HG02763 (cell line): ENCODE data around the gene ODC1.
"Not testable (repeated sequence)": the region's sequence is repeated elsewhere in the genome, so short reads cannot be mapped to it uniquely, and the experiment has no call there.

Experiments
- ATAC-seq: cut with Tn5 transposase; IDR thresholded peaks from one replicate; pipeline ENCODE4 v1.9.1; 2021; ENCODE audit warnings: mild to moderate bottlenecking, moderate library complexity; ENCODE audit not compliant: unreplicated experiment

ODC1 gene

DNA sequence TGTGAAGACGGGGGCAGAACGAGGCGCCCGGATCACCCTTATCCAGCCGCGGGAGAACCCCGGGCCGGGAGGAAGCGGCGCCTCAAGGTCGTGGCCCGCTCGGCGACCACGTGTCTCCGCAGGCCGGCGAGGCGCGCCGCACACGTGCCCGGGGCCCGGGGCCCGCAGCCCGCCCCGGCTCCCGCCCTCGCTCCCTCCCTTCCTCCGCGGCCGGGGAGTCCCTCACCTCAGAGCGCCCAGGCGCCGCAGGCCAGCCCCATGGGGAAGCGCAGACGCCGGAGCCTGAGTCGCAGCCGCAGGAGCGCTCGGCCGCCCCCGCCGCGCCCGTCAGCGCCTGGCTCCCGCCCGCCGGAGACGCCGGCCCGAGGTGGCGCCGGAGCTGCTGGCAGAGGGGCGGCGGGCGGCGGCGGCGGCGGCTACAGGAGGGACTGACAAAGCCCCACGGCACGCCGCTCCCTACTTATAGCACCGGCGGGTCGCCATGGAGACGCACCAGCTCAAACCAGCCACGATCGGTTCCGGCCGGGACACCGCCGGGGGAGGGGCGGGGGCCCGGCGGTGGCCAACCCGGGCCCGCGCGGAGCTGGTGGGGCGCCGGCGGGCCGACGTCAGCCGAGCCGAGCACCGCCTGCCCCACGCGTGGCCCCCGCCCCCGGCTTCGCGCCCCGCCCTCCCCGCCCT is at the start of gene ODC1:
TSS of gene ODC1 (minus strand) at position 433 of the 681 bp plus-strand sequence. CDS start 3,295 bp downstream, outside the sequence.
- peak; percentile 74 for ATAC-seq

DNA sequence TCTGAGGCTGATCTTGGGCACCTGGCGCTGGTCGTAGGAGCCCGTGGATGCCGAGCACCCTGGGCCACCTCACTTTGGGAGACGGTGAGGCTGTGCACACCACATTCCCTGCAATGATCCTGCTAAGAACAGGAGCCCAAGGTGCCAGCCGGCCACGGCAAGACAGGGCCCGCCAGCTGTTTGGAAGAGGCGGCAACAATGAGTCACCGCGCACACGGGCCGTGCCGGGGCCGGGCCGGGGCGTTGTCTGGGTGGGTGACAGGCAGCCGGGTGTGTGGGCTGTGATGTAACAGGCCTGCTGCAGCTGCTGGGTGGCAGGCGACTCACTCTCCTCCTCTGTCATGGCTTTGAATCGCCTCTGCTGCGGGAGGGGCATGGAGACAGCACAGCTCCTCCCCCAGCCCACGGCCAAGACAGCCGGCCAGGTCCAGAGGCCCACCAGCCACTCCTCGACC is 49.7 kb upstream of the ODC1 start:
- ATAC-seq, result no peak

- no peak for ATAC-seq
Measured at GRCh38 chr2:10495988-10496313, 47.8 kb upstream of the ODC1 start.

DNA sequence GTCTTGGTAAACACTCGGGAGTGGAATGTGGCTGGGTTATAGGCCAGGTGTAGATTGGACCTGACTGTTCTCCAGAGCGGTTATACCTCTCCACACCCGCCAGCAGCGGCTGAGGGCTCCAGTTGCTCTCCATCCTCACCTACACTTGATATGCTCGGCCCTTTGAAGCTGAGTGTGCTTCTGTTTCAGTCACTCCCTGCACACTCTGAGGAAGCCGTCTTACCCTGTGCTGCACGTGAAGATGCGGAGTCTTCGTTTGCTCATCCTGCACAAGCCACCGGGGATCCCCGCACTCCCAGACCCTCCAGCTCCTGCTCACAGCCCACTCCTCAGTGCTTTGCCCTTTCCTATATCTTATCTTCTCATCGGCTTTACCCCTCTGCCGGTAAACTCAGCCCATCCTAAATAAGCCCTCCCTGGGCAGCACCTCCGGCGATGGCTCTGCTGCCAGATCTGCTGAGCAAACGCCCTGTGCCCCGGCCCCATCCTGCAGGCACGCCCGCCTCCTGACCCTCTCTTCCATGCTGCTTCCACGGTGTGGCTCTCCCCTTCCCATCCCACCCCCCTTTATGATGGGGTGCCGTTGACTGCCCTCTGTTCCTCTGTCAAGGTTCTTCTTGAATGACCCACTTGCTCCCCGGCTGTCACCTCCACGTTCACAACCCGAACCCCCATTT is 47.3 kb upstream of the ODC1 start:
- ATAC-seq, result no peak

- ATAC-seq, result no peak
Measured at GRCh38 chr2:10494351-10495066, 46.4 kb upstream of the ODC1 start.

GRCh38 chr2:10493634-10494281 is 45.6 kb upstream of the ODC1 start:
- peak; percentile 89 for ATAC-seq

GRCh38 chr2:10493075-10493633 is 45.0 kb upstream of the ODC1 start:
- ATAC-seq, result no peak

DNA sequence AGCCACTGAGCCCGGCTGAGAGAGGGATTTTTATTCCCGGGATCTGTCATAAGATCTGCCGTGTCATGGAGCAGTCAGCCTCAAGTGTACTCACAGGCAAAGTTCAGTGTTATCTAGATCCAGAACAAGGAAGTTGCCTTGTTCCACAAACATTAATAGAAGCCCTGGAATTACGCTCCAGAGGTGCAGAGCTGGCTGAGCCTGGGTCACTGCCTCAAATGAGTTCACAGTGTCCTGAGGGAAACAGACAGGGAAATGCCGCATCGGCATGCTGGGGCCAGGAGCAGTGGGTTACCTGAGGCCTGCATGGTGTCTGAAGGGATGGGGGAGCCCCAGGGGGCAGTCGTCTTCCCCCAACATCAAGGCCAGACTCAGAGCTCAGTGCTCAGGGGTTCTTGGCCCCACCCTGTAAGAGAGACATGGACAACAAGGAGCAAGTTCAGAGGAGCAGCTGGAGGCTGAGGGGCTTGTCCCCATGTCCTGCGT is 42.7 kb upstream of the ODC1 start:
- no peak for ATAC-seq

GRCh38 chr2:10489842-10490555 is 41.9 kb upstream of the ODC1 start:
- no peak for ATAC-seq

DNA sequence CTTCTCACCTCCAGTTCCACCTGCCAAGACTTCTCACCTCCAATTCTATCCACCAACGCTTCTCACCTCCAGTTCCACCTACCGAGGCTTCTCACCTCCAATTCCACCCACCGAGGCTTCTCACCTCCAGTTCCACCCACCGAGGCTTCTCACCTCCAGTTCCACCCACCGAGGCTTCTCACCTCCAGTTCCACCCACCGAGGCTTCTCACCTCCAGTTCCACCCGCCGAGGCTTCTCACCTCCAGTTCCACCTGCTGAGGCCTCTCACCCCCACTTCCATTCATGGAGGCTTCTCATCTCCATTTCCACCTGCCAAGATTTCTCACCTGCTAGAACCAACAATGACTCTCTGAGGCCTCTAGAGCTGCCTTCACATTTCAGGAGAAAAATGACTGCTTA is 40.0 kb upstream of the ODC1 start:
- not testable (repeated sequence) for ATAC-seq

DNA sequence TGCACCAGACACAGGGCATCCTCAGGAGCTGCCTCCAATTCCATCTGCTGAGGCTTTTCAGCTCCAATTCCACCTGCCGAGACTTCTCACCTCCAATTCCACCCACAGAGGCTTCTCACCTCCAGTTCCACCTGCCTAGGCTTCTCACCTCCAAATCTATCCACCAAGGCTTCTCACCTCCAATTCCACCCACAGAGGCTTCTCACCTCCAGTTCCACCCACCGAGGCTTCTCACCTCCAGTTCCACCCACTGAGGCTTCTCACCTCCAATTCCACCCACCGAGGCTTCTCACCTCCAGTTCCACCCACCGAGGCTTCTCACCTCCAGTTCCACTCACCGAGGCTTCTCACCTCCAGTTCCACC is 39.6 kb upstream of the ODC1 start:
- not testable (repeated sequence) for ATAC-seq

DNA sequence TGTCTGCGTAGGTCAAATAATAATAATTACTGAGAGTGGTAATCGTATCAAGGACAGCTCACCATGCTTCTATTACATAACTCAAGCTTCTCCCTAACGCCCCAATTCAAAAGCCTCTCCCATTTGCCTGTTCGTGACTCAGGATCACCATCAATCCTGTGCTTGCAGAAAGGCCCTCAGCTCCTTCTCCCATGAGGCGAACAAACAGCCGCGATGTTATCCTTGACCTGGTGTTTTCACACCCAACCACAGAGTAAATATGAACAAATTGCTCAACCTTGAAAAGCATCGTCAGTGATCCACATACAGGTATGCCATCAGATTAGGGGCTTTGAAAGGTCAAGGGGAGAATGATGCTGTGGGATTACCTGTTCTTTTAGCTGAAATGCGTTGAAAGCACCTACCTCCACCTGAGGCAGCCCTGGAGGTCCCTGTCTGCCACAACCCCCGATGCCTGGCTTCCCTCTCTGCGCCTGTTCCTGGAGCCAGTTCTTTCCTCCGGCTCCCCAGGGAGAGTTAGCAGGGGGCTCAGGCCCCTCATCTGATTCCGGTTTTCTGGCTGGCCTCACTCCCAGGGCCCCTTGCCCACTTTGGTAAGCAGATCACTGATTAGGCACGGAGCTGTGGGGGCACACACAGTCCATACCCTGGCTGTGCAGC is 39.1 kb upstream of the ODC1 start:
- no peak for ATAC-seq

DNA sequence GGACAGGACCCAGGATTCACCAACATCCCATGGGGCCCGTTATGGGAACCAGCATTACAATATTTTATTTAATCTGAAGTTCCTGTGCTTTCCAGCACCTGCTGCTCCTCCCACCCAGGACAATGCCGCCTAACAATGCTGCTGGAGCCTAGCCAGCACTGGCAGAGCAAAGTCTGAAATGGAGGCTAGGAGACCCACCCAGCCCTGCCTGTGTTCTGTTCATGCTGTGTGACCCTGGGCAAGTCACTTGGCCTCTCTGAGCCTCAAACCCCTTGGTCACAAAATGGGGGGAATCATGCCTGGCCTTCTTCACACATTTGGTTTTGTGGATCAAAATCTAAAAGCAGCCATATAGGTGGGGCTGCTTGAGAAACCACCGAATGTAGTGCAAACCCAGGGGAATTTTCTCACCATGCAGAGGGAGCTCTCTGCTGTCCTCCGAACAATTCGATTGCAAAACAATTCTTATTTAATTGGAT is 38.5 kb upstream of the ODC1 start:
- ATAC-seq, result no peak

GRCh38 chr2:10486091-10486490 is 38.0 kb upstream of the ODC1 start:
- ATAC-seq, result no peak

- ATAC-seq, result no peak
Measured at GRCh38 chr2:10482913-10483312, 34.8 kb upstream of the ODC1 start.

GRCh38 chr2:10482460-10482859 is 34.3 kb upstream of the ODC1 start:
- no peak for ATAC-seq

- ATAC-seq, result no peak
Measured at GRCh38 chr2:10481666-10482157, 33.6 kb upstream of the ODC1 start.

GRCh38 chr2:10481055-10481665 is 33.0 kb upstream of the ODC1 start:
- ATAC-seq, result no peak

- no peak for ATAC-seq
Measured at GRCh38 chr2:10480359-10480949, 32.3 kb upstream of the ODC1 start.
